GM19351 (cell line): ENCODE measurements around the gene ADRM1.

ENCODE experiments used
- ATAC-seq: cut with Tn5 transposase; IDR thresholded peaks from one replicate; pipeline ENCODE4 v1.9.1; 2021; ENCODE audit warnings: mild to moderate bottlenecking, moderate library complexity; ENCODE audit not compliant: unreplicated experiment

Gene ADRM1

GRCh38 chr20:62336329-62336728, 33.5 kb downstream of the ADRM1 start:
- no peak for ATAC-seq

GRCh38 chr20:62336775-62337557, 34.2 kb downstream of the ADRM1 start:
- ATAC-seq = no peak

GRCh38 chr20:62337558-62338293, 34.9 kb downstream of the ADRM1 start:
- peak; percentile 41 for ATAC-seq

- no peak for ATAC-seq
Measured at GRCh38 chr20:62338294-62338620, 35.5 kb downstream of the ADRM1 start.

- peak; percentile 79 for ATAC-seq
Measured at GRCh38 chr20:62339647-62340062, 36.9 kb downstream of the ADRM1 start.

GRCh38 chr20:62342910-62343309, 40.1 kb downstream of the ADRM1 start:
- no peak for ATAC-seq

- no peak for ATAC-seq
Measured at GRCh38 chr20:62344092-62344491, 41.3 kb downstream of the ADRM1 start.

- ATAC-seq = no peak
Measured at GRCh38 chr20:62344782-62345181, 42.0 kb downstream of the ADRM1 start.

- ATAC-seq = no peak
Measured at GRCh38 chr20:62345681-62346370, 43.0 kb downstream of the ADRM1 start.

GRCh38 chr20:62346398-62347150, 43.8 kb downstream of the ADRM1 start:
- no peak for ATAC-seq

- no peak for ATAC-seq
Measured at GRCh38 chr20:62347151-62347404, 44.3 kb downstream of the ADRM1 start.

- ATAC-seq = no peak
Measured at GRCh38 chr20:62347445-62347844, 44.6 kb downstream of the ADRM1 start.

- ATAC-seq = no peak
Measured at GRCh38 chr20:62348604-62349003, 45.8 kb downstream of the ADRM1 start.

GRCh38 chr20:62349556-62350097, 46.8 kb downstream of the ADRM1 start:
- ATAC-seq = no peak

GRCh38 chr20:62350098-62350628, 47.4 kb downstream of the ADRM1 start:
- ATAC-seq = no peak

GRCh38 chr20:62350629-62351422, 48.0 kb downstream of the ADRM1 start:
- no peak for ATAC-seq

- ATAC-seq = no peak
Measured at GRCh38 chr20:62351469-62352401, 48.9 kb downstream of the ADRM1 start.

- no peak for ATAC-seq
Measured at GRCh38 chr20:62352402-62353288, 49.8 kb downstream of the ADRM1 start.
